ENCODE measurements around the gene TTLL11.

GRCh38 chr9:122140368-122141193, 47.5 kb upstream of the TTLL11 start:
- TF ChIP-seq CTCF (optimal IDR thresholded peaks at IDR 0.05 in 1 of 3, IDR thresholded peaks at IDR 0.05 in 1 of 3, conservative IDR thresholded peaks at IDR 0.05 in 1 of 3; ENCODE audit: extremely low read depth in 1 of 3, insufficient read depth in 2 of 3, low read length in 3 of 3) (no peak), EZH2 (IDR thresholded peaks at IDR 0.05; ENCODE audit: low read length) (no peak)

All from keratinocyte (primary cell).